Transverse colon (tissue), 4 donors: Measurements from ENCODE around the gene IER3.

Experiments used
- CTCF ChIP-seq, 5 experiments: fragments of 200-600 bp in 3 of 5; fragments of 450-650 bp in 2 of 5; sonication (generic) in 3 of 5; IDR thresholded peaks; 1 replicate in 2 of 5; 2 replicates in 3 of 5; pipeline ENCODE4 v1.5.1; 2016 to 2017; ENCODE audit warnings: antibody characterized with exemption in 5 of 5, inconsistent platforms in 3 of 5, mild to moderate bottlenecking in 2 of 5, moderate library complexity in 1 of 5
- EP300 ChIP-seq: sonication (generic); formaldehyde crosslinking; IDR thresholded peaks from one replicate; pipeline ENCODE4 v1.6.1; 2017; ENCODE audit warnings: antibody characterized with exemption, low read depth
- POLR2A ChIP-seq: fragments of 450-650 bp; IDR thresholded peaks from one replicate; pipeline ENCODE4 v1.6.1; 2016; ENCODE audit warnings: antibody characterized with exemption, mild to moderate bottlenecking, moderate library complexity
- POLR2AphosphoS5 ChIP-seq, 3 donors: sonication (generic); formaldehyde crosslinking; IDR thresholded peaks; one replicate each; pipeline ENCODE4 v1.6.1; 2016; ENCODE audit warnings: antibody characterized with exemption in 3 of 3

- TF ChIP-seq POLR2AphosphoS5 (IDR thresholded peaks at IDR 0.05) (no peak), CTCF (IDR thresholded peaks at IDR 0.05) (no peak), POLR2A (no peak), EP300 (no peak)
Measured at GRCh38 chr6:30770592-30770991, 26.2 kb upstream of the IER3 start.
